Effector memory CD4-positive, alpha-beta T cell (primary cell): ENCODE results near the gene PROS1.

Source experiments
- DNase-seq, 3 donors: peaks; one replicate each; pipeline ENCODE4 v3.0.0-alpha.2; 2020
- H3K27ac ChIP-seq: 2 replicates; pipeline ENCODE4 v1.7.0; 2013; ENCODE audit warnings: mild to moderate bottlenecking, low read length, moderate library complexity; ENCODE audit not compliant: insufficient read depth, poor library complexity, severe bottlenecking
- H3K27me3 ChIP-seq: replicated peaks from 2 replicates; pipeline ENCODE4 v1.7.0; 2013; ENCODE audit warnings: mild to moderate bottlenecking, low read length; ENCODE audit not compliant: insufficient read depth, control insufficient read depth, poor library complexity, severe bottlenecking
- H3K36me3 ChIP-seq: 2 replicates; pipeline ENCODE4 v1.7.0; 2013; ENCODE audit warnings: mild to moderate bottlenecking, low read length, moderate library complexity; ENCODE audit not compliant: control insufficient read depth, insufficient read depth
- H3K4me1 ChIP-seq: 2 replicates; pipeline ENCODE4 v1.7.0; 2013; ENCODE audit warnings: low read length, mild to moderate bottlenecking; ENCODE audit not compliant: control insufficient read depth, insufficient read depth, poor library complexity, severe bottlenecking
- H3K4me3 ChIP-seq: 2 replicates; pipeline ENCODE4 v1.7.0; 2013; ENCODE audit warnings: low read length, low read depth, mild to moderate bottlenecking; ENCODE audit not compliant: insufficient read depth, poor library complexity, severe bottlenecking
- H3K9me3 ChIP-seq: 2 replicates; pipeline ENCODE4 v1.7.0; 2013; ENCODE audit warnings: mild to moderate bottlenecking, low read length, moderate library complexity; ENCODE audit not compliant: control insufficient read depth
- total RNA-seq, 3 donors: gene quantifications; one replicate each; lab custom pipeline; 2026; lab: John Stamatoyannopoulos, UW

PROS1 gene
- 0 to 0.26 (median 0.17) reads per million in 3 donors for total RNA-seq

DNA sequence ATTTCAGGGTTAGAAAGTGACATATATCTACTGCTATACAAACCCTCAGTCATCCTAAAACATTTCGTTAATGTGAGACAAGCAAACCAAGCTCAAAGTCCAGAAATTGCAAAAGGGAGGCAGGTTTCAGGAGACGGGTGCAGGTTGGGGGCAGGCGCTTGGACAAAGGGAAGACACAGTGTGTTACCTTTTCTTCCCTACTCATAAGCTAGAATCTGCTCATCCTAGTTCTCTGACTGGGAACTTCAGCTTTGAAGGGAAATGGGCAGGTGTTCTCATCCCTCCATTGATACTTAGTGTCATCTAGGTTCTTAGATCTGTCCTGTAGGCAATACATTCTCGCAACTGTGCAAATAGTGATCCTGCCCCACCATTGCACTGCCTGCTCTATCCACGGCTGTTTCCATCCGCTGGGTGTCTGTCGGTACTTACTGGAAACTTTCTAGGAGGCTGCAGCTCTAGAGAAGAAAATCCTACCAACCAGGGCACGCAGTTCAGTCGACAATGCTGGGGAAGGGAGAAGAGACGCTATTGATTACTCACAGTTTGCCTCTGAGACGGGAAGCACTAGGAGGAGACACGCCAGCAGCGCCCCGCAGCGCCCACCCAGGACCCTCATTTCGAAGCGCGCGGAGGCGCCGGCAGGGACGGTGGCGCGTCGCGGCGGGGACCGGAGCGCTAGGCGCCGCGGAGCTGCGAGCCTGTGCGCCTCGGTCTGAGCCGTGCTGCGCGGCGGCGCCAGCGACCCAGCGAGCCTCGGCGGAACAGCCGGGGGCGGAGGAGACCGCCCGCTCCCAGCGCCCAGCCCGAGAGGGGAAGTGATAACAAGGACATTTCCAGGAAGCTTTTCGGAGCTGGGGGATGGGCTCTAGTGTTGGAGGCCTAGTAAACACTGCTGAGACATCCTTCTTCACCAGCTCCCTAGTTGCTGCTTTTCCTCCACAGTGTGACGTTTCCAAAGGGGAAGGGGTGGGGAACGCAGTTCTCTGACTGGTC lies at the start of gene PROS1:
PROS1 (minus strand) TSS at position 766 of the 996 bp plus-strand sequence; CDS start at position 619, 147 bp downstream.
- H3K27ac ChIP-seq: no peak within 1 kb of the TSS
- no peaks in the 10 kb centered on the region for H3K27me3 ChIP-seq
- no peaks in the 10 kb centered on the region for H3K4me1 ChIP-seq
- no peaks in the 10 kb centered on the region for H3K36me3 ChIP-seq
- no peaks in the 10 kb centered on the region for H3K9me3 ChIP-seq
- H3K4me3 ChIP-seq: peak within 1 kb of the TSS; percentile 51
- DNase-seq: peak in 1 of 3 donors; percentile 14

- no peak overlapping the region for H3K4me3 ChIP-seq
- no peaks in the 10 kb centered on the region for H3K9me3 ChIP-seq
- no peak overlapping the region for H3K27ac ChIP-seq
- no peaks in the 10 kb centered on the region for H3K27me3 ChIP-seq
- no peaks in the 10 kb centered on the region for H3K36me3 ChIP-seq
- H3K4me1 ChIP-seq: no peaks in the 10 kb centered on the region
- no peak for DNase-seq
These were observed 46.6 kb upstream of the PROS1 start for GRCh38 chr3:94020293-94020692.

DNA sequence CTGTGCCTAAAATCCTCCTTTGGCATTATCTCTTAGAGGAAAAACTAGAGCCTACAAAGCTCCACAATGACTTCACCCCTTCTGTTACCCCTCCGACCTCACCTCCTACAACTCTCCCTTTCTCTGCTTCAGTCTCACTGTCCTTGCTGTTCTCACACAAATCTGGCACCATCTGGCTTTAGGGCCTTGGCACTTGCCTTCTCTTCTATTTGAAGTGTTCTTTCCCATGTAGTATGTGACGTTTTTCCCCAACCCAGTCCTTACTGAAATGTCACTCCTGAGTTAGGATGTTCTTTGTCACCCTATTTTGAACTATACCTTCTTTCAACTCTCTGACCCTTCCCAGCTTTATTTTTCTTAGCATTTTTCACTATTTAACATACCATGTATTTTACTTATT lies 46.0 kb upstream of the PROS1 start:
- DNase-seq: no peak
- no peaks in the 10 kb centered on the region for H3K36me3 ChIP-seq
- no peak overlapping the region for H3K27ac ChIP-seq
- H3K9me3 ChIP-seq: no peaks in the 10 kb centered on the region
- no peak overlapping the region for H3K4me3 ChIP-seq
- H3K4me1 ChIP-seq: no peaks in the 10 kb centered on the region
- no peaks in the 10 kb centered on the region for H3K27me3 ChIP-seq

- no peak for DNase-seq
- no peak overlapping the region for H3K4me3 ChIP-seq
These were observed 41.3 kb upstream of the PROS1 start for GRCh38 chr3:94015025-94015424.

DNA sequence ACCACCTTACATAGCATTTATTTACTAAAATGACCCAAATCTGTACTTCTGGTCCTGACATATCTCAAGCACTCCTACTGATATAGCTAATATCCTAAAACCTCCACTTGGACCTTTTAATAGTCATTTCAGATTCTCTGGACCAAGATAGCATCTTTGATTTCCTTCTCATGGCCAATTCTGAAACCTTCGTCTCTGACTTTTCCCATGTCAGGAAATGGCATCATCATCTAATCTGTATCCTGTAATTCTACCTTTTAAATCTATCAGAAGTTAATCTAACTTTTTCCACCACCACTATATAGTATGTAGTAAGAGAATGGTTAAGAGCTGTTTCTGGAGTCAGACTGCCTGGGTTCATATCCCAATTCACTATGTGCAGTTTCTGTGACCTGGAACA lies 38.5 kb upstream of the PROS1 start:
- H3K4me1 ChIP-seq: no peaks in the 10 kb centered on the region
- no peaks in the 10 kb centered on the region for H3K27me3 ChIP-seq
- no peaks in the 10 kb centered on the region for H3K36me3 ChIP-seq
- H3K27ac ChIP-seq: no peak overlapping the region
- no peak overlapping the region for H3K4me3 ChIP-seq
- no peak for DNase-seq
- no peaks in the 10 kb centered on the region for H3K9me3 ChIP-seq

More at GRCh38 chr3:94015025-94015424, 41.3 kb upstream of the PROS1 start:
- no peak overlapping the region for H3K27ac ChIP-seq
- no peaks in the 10 kb centered on the region for H3K27me3 ChIP-seq
- no peaks in the 10 kb centered on the region for H3K4me1 ChIP-seq
- no peaks in the 10 kb centered on the region for H3K36me3 ChIP-seq
- H3K9me3 ChIP-seq: no peaks in the 10 kb centered on the region

- Histone ChIP-seq H3K4me1 (no peaks in the 10 kb centered on the region), H3K9me3 (no peaks in the 10 kb centered on the region), H3K27me3 (no peaks in the 10 kb centered on the region), H3K27ac (no peak overlapping the region), H3K36me3 (no peaks in the 10 kb centered on the region), H3K4me3 (no peak overlapping the region)
- no peak for DNase-seq
These were observed 37.6 kb upstream of the PROS1 start for GRCh38 chr3:94011233-94011711.

- H3K27ac ChIP-seq: no peak overlapping the region
- no peaks in the 10 kb centered on the region for H3K4me1 ChIP-seq
- H3K36me3 ChIP-seq: no peaks in the 10 kb centered on the region
- H3K4me3 ChIP-seq: no peak overlapping the region
- H3K27me3 ChIP-seq: no peaks in the 10 kb centered on the region
- DNase-seq: no peak
- no peaks in the 10 kb centered on the region for H3K9me3 ChIP-seq
These were observed 35.9 kb upstream of the PROS1 start for GRCh38 chr3:94009608-94010007.

- H3K36me3 ChIP-seq: no peaks in the 10 kb centered on the region
- no peaks in the 10 kb centered on the region for H3K4me1 ChIP-seq
- H3K27me3 ChIP-seq: no peaks in the 10 kb centered on the region
- DNase-seq: no peak
- no peaks in the 10 kb centered on the region for H3K9me3 ChIP-seq
- no peak overlapping the region for H3K4me3 ChIP-seq
- H3K27ac ChIP-seq: no peak overlapping the region
These were observed 34.6 kb upstream of the PROS1 start for GRCh38 chr3:94008253-94008652.

- no peak overlapping the region for H3K27ac ChIP-seq
- H3K4me1 ChIP-seq: no peaks in the 10 kb centered on the region
- DNase-seq: no peak
- H3K9me3 ChIP-seq: no peaks in the 10 kb centered on the region
- no peaks in the 10 kb centered on the region for H3K27me3 ChIP-seq
- peak overlapping the region; percentile 21 for H3K4me3 ChIP-seq
- H3K36me3 ChIP-seq: no peaks in the 10 kb centered on the region
These were observed 30.7 kb upstream of the PROS1 start for GRCh38 chr3:94004301-94004910.
